Epithelial cell of proximal tubule (primary cell): Measurements from ENCODE around the gene PACSIN1. TPM values are rescaled to one million over a fixed set of nuclear protein-coding genes. Genes with fewer than 3 reads are reported as not detected.

Experiments used
- DNase-seq: peaks from one replicate; pipeline ENCODE4 v3.0.0-alpha.2; 2011; ENCODE audit warnings: low read depth
- H3K4me3 ChIP-seq: 2 replicates; pipeline ENCODE4 v1.5.1; 2011; ENCODE audit warnings: low read depth, mild to moderate bottlenecking, low read length
- total RNA-seq: library from RNA; depleted of rRNA; stranded (reverse); fragments of >200 nt; gene quantifications from 2 replicates; pipeline ENCODE4 v1.2.3, GENCODE V29; 2015
- TF ChIP-seq, protein P1 (sequence below): conservative IDR thresholded peaks from 2 replicates; pipeline ENCODE4 v1.5.1; 2012; ENCODE audit warnings: low read depth, mild to moderate bottlenecking, low read length

PACSIN1 gene
- total RNA-seq, 1 donor from 2014 or later: 1.9 TPM

- no peak overlapping the region for H3K4me3 ChIP-seq
- no peak for DNase-seq
- TF ChIP-seq, protein P1, sequence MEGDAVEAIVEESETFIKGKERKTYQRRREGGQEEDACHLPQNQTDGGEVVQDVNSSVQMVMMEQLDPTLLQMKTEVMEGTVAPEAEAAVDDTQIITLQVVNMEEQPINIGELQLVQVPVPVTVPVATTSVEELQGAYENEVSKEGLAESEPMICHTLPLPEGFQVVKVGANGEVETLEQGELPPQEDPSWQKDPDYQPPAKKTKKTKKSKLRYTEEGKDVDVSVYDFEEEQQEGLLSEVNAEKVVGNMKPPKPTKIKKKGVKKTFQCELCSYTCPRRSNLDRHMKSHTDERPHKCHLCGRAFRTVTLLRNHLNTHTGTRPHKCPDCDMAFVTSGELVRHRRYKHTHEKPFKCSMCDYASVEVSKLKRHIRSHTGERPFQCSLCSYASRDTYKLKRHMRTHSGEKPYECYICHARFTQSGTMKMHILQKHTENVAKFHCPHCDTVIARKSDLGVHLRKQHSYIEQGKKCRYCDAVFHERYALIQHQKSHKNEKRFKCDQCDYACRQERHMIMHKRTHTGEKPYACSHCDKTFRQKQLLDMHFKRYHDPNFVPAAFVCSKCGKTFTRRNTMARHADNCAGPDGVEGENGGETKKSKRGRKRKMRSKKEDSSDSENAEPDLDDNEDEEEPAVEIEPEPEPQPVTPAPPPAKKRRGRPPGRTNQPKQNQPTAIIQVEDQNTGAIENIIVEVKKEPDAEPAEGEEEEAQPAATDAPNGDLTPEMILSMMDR: no peak
Measured at GRCh38 chr6:34441526-34441925, 24.4 kb upstream of the PACSIN1 start.

DNA sequence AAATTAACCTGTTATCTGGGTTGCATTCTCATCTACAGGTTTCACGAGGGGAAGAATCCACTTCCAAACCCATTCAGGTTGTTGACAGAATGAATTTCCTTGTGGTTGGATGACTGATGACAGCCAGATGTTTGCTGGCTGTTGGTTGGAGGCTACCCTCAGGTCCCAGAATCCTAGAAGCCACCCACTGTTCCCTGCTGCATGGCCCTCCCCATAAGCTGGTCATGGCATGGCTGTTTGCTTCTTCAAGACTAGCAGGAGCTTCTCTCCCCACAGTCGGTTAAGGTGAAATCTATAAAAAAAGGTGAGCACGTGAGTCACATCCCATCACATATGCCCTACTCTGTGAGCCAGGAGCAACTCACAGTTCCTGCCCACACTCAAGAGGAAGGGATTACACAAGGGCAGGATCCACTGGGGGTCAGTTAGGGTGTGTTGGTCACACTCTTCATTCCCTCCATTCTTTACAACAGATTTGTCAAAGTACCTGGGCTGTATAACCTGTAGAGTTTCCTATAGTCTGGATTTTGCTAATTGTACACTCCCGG, 20.5 kb upstream of the PACSIN1 start:
- TF ChIP-seq, protein P1: no peak
- DNase-seq: no peak
- H3K4me3 ChIP-seq: no peak overlapping the region

DNA sequence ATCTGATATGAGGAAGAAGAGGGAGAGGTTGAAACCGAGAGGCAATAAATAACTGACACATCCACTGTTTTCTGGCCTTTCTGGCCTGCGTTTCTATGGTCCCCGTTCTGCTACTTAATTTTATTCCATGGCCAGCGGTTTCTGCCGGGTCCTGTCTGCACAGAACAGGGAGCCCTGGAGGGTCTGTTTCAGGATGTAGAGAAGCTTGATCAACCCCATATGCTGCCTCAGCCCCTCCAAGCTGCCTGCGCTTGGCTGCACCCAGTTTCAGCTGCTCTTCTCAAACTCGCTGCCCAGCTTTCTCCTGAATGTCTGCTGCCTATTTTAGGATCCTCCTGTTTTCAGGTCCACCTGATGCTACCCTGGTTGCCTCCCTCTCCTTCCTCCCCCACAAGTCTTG, 18.5 kb upstream of the PACSIN1 start:
- DNase-seq: no peak
- no peak overlapping the region for H3K4me3 ChIP-seq
- TF ChIP-seq, protein P1: no peak

DNA sequence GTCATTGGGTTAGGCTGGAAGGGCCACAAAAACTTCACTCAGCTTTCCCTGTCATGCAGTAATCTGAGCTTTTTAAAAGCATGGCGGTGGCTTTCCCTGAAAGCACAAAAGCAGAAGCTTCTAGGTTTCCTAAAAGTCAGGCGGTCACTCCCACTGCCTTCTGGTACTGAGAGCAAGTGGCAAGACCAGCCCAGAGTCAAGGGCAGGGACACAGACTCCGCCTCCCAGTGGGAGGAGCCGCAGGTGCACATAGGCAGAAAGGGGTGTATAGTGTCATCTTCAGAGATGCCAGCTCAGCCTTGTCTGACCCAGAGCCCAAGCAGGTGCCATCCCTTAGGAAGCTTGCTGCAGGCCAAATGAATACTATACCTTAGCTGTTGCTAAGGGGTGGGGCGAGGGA, 18.0 kb upstream of the PACSIN1 start:
- DNase-seq: no peak
- no peak overlapping the region for H3K4me3 ChIP-seq
- TF ChIP-seq, protein P1: no peak

DNA sequence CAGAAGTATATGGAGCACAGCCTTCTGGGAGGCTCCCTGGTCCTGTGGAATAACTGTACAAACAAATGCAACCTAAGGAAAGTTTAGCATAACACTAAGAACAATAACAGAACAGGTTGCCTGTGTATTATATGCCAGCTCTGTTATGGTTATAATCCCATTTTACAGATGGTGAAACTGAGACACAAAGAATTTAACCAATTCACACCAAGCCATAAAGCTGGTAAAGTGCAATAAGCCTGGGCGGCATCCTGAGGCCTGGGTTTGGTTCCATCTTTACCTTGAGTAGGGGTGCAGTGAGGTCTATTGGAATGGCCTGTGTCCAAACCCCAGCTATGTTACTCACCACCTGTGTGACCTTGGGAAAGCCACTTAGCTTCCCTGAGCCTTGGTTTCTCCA, 14.7 kb upstream of the PACSIN1 start:
- TF ChIP-seq, protein P1: no peak
- no peak for DNase-seq
- H3K4me3 ChIP-seq: no peak overlapping the region

- TF ChIP-seq, protein P1: no peak
- DNase-seq: no peak
- no peak overlapping the region for H3K4me3 ChIP-seq
Measured at GRCh38 chr6:34455831-34456230, 10.0 kb upstream of the PACSIN1 start.

DNA sequence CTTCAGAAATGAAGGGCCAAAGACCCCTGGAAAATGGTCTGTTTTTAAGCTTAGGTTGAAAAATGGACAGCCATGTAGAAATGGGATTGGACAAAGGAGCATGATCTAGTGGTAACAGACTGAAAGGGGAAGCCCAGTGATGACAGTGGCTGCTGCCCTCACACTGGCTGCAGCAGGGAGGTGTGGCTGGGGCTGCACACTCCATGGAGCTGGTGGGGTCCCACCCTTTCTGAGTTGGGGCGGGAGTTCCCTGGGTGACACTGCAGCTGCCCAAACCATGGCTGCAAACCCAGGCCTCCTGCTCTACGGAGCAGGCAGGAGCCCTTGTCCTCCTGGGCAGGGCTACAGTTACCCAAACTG, 8.5 kb upstream of the PACSIN1 start:
- DNase-seq: no peak
- H3K4me3 ChIP-seq: no peak overlapping the region
- TF ChIP-seq, protein P1: no peak
